ENCODE data around the gene FAM110A.

The FAM110A gene

GRCh38 chr20:889106-889505, 55.6 kb downstream of the FAM110A start:
- TF ChIP-seq MAX (IDR thresholded peaks at IDR 0.05) (no peak), REST (IDR thresholded peaks at IDR 0.05; ENCODE audit: low read depth) (no peak), CREB1 (IDR thresholded peaks at IDR 0.05; ENCODE audit: low read depth) (no peak), YY1 (IDR thresholded peaks at IDR 0.05; ENCODE audit: low read depth) (no peak), CEBPB (IDR thresholded peaks at IDR 0.05) (no peak), ZBTB7A (IDR thresholded peaks at IDR 0.05; ENCODE audit: low read depth) (no peak), FOXM1 (IDR thresholded peaks at IDR 0.05; ENCODE audit: borderline replicate concordance, low read depth) (no peak), EGR1 (IDR thresholded peaks at IDR 0.05) (no peak), USF1 (IDR thresholded peaks at IDR 0.05) (no peak), NFIC (IDR thresholded peaks at IDR 0.05) (no peak), EP300 (IDR thresholded peaks at IDR 0.05; ENCODE audit: borderline replicate concordance) (no peak), TAF1 (IDR thresholded peaks at IDR 0.05; ENCODE audit: low read depth) (no peak), RAD21 (IDR thresholded peaks at IDR 0.05; ENCODE audit: low read depth) (no peak), TEAD4 (IDR thresholded peaks at IDR 0.05) (no peak), TCF12 (IDR thresholded peaks at IDR 0.05; ENCODE audit: low read depth) (no peak)

- TF ChIP-seq ZBTB7A (IDR thresholded peaks at IDR 0.05; ENCODE audit: low read depth) (no peak), REST (IDR thresholded peaks at IDR 0.05; ENCODE audit: low read depth) (no peak), CEBPB (IDR thresholded peaks at IDR 0.05) (no peak), TCF12 (IDR thresholded peaks at IDR 0.05; ENCODE audit: low read depth) (no peak), NFIC (IDR thresholded peaks at IDR 0.05) (no peak), USF1 (IDR thresholded peaks at IDR 0.05) (no peak), RAD21 (IDR thresholded peaks at IDR 0.05; ENCODE audit: low read depth) (no peak), FOXM1 (IDR thresholded peaks at IDR 0.05; ENCODE audit: borderline replicate concordance, low read depth) (no peak)
These were observed 56.5 kb downstream of the FAM110A start for GRCh38 chr20:889932-890463.

GRCh38 chr20:890666-891057, 57.1 kb downstream of the FAM110A start:
- no peak for TF ChIP-seq USF1 (IDR thresholded peaks at IDR 0.05)
- TF ChIP-seq TEAD4 (IDR thresholded peaks at IDR 0.05) = no peak

- no peak for TF ChIP-seq RAD21 (IDR thresholded peaks at IDR 0.05; ENCODE audit: low read depth)
These were observed 57.7 kb downstream of the FAM110A start for GRCh38 chr20:891058-891705.

GRCh38 chr20:891706-892080, 58.2 kb downstream of the FAM110A start:
- TF ChIP-seq ZBTB7A (IDR thresholded peaks at IDR 0.05; ENCODE audit: low read depth) = no peak
- TF ChIP-seq FOXM1 (IDR thresholded peaks at IDR 0.05; ENCODE audit: borderline replicate concordance, low read depth) = no peak
- no peak for TF ChIP-seq REST (IDR thresholded peaks at IDR 0.05; ENCODE audit: low read depth)
- no peak for TF ChIP-seq USF1 (IDR thresholded peaks at IDR 0.05)
- TF ChIP-seq RAD21 (IDR thresholded peaks at IDR 0.05; ENCODE audit: low read depth) = no peak
- no peak for TF ChIP-seq EGR1 (IDR thresholded peaks at IDR 0.05)
- TF ChIP-seq MAX (IDR thresholded peaks at IDR 0.05) = no peak
- TF ChIP-seq TCF12 (IDR thresholded peaks at IDR 0.05; ENCODE audit: low read depth) = no peak
- TF ChIP-seq CEBPB (IDR thresholded peaks at IDR 0.05) = no peak
- TF ChIP-seq YY1 (IDR thresholded peaks at IDR 0.05; ENCODE audit: low read depth) = no peak
- TF ChIP-seq TAF1 (IDR thresholded peaks at IDR 0.05; ENCODE audit: low read depth) = no peak
- TF ChIP-seq NFIC (IDR thresholded peaks at IDR 0.05) = no peak
- no peak for TF ChIP-seq EP300 (IDR thresholded peaks at IDR 0.05; ENCODE audit: borderline replicate concordance)
